Measurements from ENCODE around the gene TAMALIN.

GRCh38 chr12:52041695-52042123, 35.0 kb downstream of the TAMALIN start:
- TF ChIP-seq CTCF (IDR thresholded peaks at IDR 0.05; ENCODE audit: low read length) (no peak), EZH2 (optimal IDR thresholded peaks at IDR 0.05; ENCODE audit: low read depth, low read length) (no peak), EZH2phosphoT487 (IDR thresholded peaks at IDR 0.05; ENCODE audit: low read length) (no peak)

Measured in MM.1S (cell line).